SK-N-SH treated with all-trans-retinoic acid at 6 μM for 48 hours (cell line): Measurements from ENCODE around the gene SLC35F3.
A peak's percentile ranks its signal among the peaks of the same experiment; 100 is the strongest.

Experiments
- ATAC-seq: fragments of 200-7000 bp; cut with Tn5 transposase; 3 replicates; pipeline ENCODE4 v1.9.1; 2020; ENCODE audit warnings: mild to moderate bottlenecking, moderate library complexity
- ARNTL ChIP-seq: fragments of 450-650 bp; formaldehyde crosslinking; IDR thresholded peaks from 2 replicates; pipeline ENCODE4 v1.5.0; 2020; ENCODE audit warnings: low read depth, mild to moderate bottlenecking, moderate library complexity, borderline replicate concordance
- BACH2 ChIP-seq: fragments of 250-450 bp; sonication (Bioruptor Pico); IDR thresholded peaks from 2 replicates; pipeline ENCODE4 v1.9.0; 2021; ENCODE audit warnings: mild to moderate bottlenecking, borderline replicate concordance
- CSDC2 ChIP-seq: fragments of 250-450 bp; sonication (Bioruptor Pico); IDR thresholded peaks from 2 replicates; pipeline ENCODE4 v1.5.0; 2020; ENCODE audit warnings: mild to moderate bottlenecking, moderate library complexity
- GLIS3 ChIP-seq: fragments of 250-450 bp; sonication (Bioruptor Pico); IDR thresholded peaks from 2 replicates; pipeline ENCODE4 v1.5.0; 2020; ENCODE audit warnings: mild to moderate bottlenecking, moderate library complexity
- ISL1 ChIP-seq: fragments of 250-450 bp; sonication (Bioruptor Pico); IDR thresholded peaks from 2 replicates; pipeline ENCODE4 v2.1.2; 2022; ENCODE audit warnings: mild to moderate bottlenecking, moderate library complexity
- OSR1 ChIP-seq: fragments of 250-450 bp; sonication (Bioruptor Pico); IDR thresholded peaks from 2 replicates; pipeline ENCODE4 v1.8.0; 2022; ENCODE audit warnings: moderate library complexity, mild to moderate bottlenecking, inconsistent platforms
- PPARA ChIP-seq: fragments of 250-450 bp; sonication (Bioruptor Pico); IDR thresholded peaks from 2 replicates; pipeline ENCODE4 v1.5.0; 2020; ENCODE audit warnings: mild to moderate bottlenecking, borderline replicate concordance
- RARB ChIP-seq: fragments of 250-450 bp; sonication (Bioruptor Pico); IDR thresholded peaks from 2 replicates; pipeline ENCODE4 v1.8.0; 2021; ENCODE audit warnings: mild to moderate bottlenecking, moderate library complexity
- SNAI2 ChIP-seq: fragments of 250-450 bp; sonication (Bioruptor Pico); IDR thresholded peaks from 2 replicates; pipeline ENCODE4 v1.5.0; 2020; ENCODE audit warnings: mild to moderate bottlenecking, moderate library complexity
- TCF4 ChIP-seq: fragments of 250-450 bp; sonication (Bioruptor Pico); IDR thresholded peaks from 2 replicates; pipeline ENCODE4 v1.8.0; 2021; ENCODE audit warnings: mild to moderate bottlenecking, moderate library complexity, borderline replicate concordance
- ZC3H10 ChIP-seq: fragments of 250-450 bp; sonication (Bioruptor Pico); IDR thresholded peaks from 2 replicates; pipeline ENCODE4 v1.5.1; 2021; ENCODE audit warnings: mild to moderate bottlenecking, moderate library complexity
- ZFP3 ChIP-seq: fragments of 250-450 bp; sonication (Bioruptor Pico); IDR thresholded peaks from 2 replicates; pipeline ENCODE4 v1.5.0; 2020; ENCODE audit warnings: mild to moderate bottlenecking, moderate library complexity
- ZFP30 ChIP-seq: fragments of 450-650 bp; formaldehyde crosslinking; IDR thresholded peaks from 2 replicates; pipeline ENCODE4 v1.5.0; 2022; ENCODE audit warnings: mild to moderate bottlenecking, moderate library complexity
- ZNF565 ChIP-seq: fragments of 450-650 bp; formaldehyde crosslinking; conservative IDR thresholded peaks from 2 replicates; pipeline ENCODE4 v1.5.0; 2020; ENCODE audit warnings: low read depth, mild to moderate bottlenecking, moderate library complexity
- ZNF70 ChIP-seq: fragments of 450-650 bp; formaldehyde crosslinking; IDR thresholded peaks from 2 replicates; pipeline ENCODE4 v1.5.0; 2020; ENCODE audit warnings: mild to moderate bottlenecking, moderate library complexity
- ZNF8 ChIP-seq: fragments of 450-650 bp; formaldehyde crosslinking; IDR thresholded peaks from 2 replicates; pipeline ENCODE4 v1.5.0; 2020; ENCODE audit warnings: mild to moderate bottlenecking, moderate library complexity
- TF ChIP-seq, protein P1 (sequence below): fragments of 250-450 bp; sonication (Bioruptor Pico); IDR thresholded peaks from 2 replicates; pipeline ENCODE4 v1.5.0; 2020; ENCODE audit warnings: mild to moderate bottlenecking, moderate library complexity
- TF ChIP-seq, protein P2 (sequence below): fragments of 250-450 bp; sonication (Bioruptor Pico); IDR thresholded peaks from 2 replicates; pipeline ENCODE4 v1.8.0; 2020; ENCODE audit warnings: mild to moderate bottlenecking, moderate library complexity, borderline replicate concordance
- TF ChIP-seq, protein P3 (sequence below): fragments of 250-450 bp; sonication (Bioruptor Pico); IDR thresholded peaks from 2 replicates; pipeline ENCODE4 v1.5.1; 2021; ENCODE audit warnings: mild to moderate bottlenecking, moderate library complexity
- TF ChIP-seq, protein P4 (sequence below): fragments of 250-450 bp; sonication (Bioruptor Pico); IDR thresholded peaks from 2 replicates; pipeline ENCODE4 v1.5.1; 2020; ENCODE audit warnings: low read depth, mild to moderate bottlenecking, moderate library complexity
- TF ChIP-seq, protein P5 (sequence below): fragments of 250-450 bp; sonication (Bioruptor Pico); IDR thresholded peaks from 2 replicates; pipeline ENCODE4 v1.8.0; 2021; ENCODE audit warnings: low read depth, mild to moderate bottlenecking, moderate library complexity, borderline replicate concordance

The SLC35F3 gene

DNA sequence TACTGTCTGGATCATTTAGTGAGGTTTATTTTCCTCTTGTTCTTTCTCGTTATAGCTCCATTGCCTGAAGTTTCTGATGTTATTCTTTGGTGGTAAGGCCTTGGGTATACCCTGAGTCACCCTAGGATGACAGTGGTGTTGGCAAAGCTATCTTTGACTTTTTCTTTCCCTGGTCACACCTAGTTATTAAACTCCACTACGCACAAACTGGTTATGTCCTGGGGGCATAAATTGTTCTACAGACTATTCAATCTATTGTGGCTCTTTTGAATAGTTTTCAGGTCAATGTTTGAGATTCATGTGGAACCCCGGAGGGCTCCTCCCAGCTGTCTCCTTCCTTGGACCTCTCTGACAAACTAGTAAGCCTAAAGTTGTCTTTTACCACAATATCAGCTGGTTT, 157.7 kb downstream of the SLC35F3 start:
- TF ChIP-seq ZFP30 (CRISPR knock-in tag), result no peak
- TF ChIP-seq, protein P1, sequence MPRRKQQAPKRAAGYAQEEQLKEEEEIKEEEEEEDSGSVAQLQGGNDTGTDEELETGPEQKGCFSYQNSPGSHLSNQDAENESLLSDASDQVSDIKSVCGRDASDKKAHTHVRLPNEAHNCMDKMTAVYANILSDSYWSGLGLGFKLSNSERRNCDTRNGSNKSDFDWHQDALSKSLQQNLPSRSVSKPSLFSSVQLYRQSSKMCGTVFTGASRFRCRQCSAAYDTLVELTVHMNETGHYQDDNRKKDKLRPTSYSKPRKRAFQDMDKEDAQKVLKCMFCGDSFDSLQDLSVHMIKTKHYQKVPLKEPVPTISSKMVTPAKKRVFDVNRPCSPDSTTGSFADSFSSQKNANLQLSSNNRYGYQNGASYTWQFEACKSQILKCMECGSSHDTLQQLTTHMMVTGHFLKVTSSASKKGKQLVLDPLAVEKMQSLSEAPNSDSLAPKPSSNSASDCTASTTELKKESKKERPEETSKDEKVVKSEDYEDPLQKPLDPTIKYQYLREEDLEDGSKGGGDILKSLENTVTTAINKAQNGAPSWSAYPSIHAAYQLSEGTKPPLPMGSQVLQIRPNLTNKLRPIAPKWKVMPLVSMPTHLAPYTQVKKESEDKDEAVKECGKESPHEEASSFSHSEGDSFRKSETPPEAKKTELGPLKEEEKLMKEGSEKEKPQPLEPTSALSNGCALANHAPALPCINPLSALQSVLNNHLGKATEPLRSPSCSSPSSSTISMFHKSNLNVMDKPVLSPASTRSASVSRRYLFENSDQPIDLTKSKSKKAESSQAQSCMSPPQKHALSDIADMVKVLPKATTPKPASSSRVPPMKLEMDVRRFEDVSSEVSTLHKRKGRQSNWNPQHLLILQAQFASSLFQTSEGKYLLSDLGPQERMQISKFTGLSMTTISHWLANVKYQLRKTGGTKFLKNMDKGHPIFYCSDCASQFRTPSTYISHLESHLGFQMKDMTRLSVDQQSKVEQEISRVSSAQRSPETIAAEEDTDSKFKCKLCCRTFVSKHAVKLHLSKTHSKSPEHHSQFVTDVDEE (CRISPR knock-in tag), result no peak
- no peak for TF ChIP-seq ISL1 (CRISPR knock-in tag)
- TF ChIP-seq ZFP3 (CRISPR knock-in tag), result no peak
- no peak for TF ChIP-seq ZNF565 (CRISPR knock-in tag)

DNA sequence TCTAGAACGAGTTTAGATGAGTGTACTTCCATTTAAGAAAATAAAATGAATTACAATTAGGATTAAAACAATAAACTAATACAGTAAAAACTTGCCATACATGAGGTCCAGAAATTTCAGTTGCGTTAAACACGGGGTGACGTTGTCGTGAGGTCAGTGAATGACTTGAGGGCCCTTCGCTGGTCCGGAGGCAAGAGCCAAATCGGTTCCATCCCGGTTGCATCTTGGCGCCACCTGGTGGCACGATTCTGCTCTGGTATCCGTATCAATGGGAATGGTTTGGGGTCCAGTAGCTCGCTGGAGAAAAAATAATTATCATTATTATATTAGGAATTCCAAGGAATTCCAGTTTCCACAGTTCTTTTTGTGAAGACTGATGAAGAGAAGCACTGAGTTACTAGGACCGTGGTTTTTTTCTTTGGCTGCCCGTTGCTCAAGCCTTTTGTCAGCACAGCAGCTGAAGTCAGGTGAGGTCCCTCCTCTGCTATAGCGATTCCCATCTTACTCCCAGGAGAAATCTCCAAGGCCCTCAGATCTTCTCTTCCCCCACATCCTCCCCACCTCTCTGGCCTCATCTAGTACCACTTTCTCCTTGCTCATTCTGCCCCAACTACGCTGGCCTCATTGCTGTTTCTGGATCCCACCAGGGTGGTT, 161.4 kb downstream of the SLC35F3 start:
- peak; percentile 96 for ATAC-seq
- TF ChIP-seq ZC3H10 (CRISPR knock-in tag), result no peak
- no peak for TF ChIP-seq ARNTL (CRISPR knock-in tag)
- TF ChIP-seq BACH2, result no peak
- TF ChIP-seq ZNF70 (CRISPR knock-in tag), result no peak
- no peak for TF ChIP-seq ZFP3 (CRISPR knock-in tag)
- no peak for TF ChIP-seq ZFP30 (CRISPR knock-in tag)
- no peak for TF ChIP-seq TCF4 (CRISPR knock-in tag)
- TF ChIP-seq RARB (CRISPR knock-in tag), result no peak
- TF ChIP-seq, protein P1 (CRISPR knock-in tag), result no peak
- TF ChIP-seq, all 23 proteins: peak for 0

More for the DNA sequence above, 157.7 kb downstream of the SLC35F3 start:
- ATAC-seq, result no peak

DNA sequence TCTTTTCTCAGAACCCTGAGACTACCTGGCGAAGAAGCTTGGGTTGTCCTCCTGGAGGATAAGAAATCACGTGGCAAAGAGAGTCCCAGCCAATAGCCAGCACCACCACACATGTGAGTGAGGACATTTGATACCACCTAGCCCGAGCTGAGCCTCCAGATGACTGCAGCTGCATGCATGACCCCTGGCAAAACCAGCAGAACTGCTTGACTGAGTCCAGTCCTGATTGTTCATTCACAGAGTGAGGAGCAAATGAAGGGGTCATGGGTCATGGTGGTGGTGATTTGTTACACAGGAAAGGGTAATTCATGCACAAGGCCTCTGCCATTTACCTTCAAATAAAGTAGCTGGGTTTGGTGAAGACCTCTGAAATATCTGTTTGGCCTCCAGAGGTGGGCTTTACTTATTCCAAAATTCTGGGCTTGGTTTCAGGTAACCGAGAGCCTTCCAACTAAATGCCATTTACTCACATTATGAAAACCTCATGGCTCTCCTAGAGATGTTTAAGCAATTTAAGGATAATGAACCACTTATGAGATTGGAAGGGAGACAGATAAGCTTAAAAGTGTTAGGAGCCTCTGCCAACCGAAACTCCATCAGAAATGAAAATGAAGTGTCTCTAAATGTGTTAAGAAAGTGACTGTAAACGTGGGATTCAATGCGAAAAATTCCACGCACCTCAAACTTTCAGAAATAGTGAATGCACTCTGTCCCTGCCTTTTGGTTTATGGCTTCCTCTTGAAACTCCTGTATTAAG, 163.3 kb downstream of the SLC35F3 start:
- no peak for ATAC-seq
- TF ChIP-seq ZFP3 (CRISPR knock-in tag) (no peak), CSDC2 (CRISPR knock-in tag) (no peak), ZFP30 (CRISPR knock-in tag) (no peak), PPARA (CRISPR knock-in tag) (no peak), OSR1 (no peak), BACH2 (no peak), ZNF8 (CRISPR knock-in tag) (no peak), ARNTL (CRISPR knock-in tag) (no peak), SNAI2 (no peak), ZNF70 (CRISPR knock-in tag) (no peak), RARB (CRISPR knock-in tag) (no peak), ZNF565 (CRISPR knock-in tag) (no peak), ZC3H10 (CRISPR knock-in tag) (no peak)
- TF ChIP-seq, protein P2, sequence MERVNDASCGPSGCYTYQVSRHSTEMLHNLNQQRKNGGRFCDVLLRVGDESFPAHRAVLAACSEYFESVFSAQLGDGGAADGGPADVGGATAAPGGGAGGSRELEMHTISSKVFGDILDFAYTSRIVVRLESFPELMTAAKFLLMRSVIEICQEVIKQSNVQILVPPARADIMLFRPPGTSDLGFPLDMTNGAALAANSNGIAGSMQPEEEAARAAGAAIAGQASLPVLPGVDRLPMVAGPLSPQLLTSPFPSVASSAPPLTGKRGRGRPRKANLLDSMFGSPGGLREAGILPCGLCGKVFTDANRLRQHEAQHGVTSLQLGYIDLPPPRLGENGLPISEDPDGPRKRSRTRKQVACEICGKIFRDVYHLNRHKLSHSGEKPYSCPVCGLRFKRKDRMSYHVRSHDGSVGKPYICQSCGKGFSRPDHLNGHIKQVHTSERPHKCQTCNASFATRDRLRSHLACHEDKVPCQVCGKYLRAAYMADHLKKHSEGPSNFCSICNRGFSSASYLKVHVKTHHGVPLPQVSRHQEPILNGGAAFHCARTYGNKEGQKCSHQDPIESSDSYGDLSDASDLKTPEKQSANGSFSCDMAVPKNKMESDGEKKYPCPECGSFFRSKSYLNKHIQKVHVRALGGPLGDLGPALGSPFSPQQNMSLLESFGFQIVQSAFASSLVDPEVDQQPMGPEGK, result no peak

DNA sequence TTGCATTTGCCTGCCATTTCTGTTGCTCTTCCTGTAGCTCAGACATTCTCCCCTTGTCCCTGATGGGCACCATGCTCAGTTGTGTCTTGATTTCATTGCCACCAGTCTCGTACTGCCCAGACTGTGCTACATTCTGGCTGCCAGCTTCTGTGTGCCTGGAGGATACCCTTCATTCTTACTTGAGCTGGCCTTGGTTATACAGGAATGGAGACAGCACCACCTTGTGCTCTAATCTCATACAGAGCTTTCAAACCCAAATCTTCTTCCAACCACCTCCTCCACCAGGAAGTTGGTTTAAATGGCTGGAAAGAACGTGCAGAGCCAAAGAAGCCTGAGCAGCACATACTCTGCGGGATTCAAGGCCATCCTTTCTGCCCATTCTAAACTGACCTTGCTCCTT, 165.3 kb downstream of the SLC35F3 start:
- ATAC-seq, result 0 out of 3 replicates have a peak, but pooled peaks have one; percentile 18
- TF ChIP-seq GLIS3 (CRISPR knock-in tag), result no peak
- TF ChIP-seq, protein P3, sequence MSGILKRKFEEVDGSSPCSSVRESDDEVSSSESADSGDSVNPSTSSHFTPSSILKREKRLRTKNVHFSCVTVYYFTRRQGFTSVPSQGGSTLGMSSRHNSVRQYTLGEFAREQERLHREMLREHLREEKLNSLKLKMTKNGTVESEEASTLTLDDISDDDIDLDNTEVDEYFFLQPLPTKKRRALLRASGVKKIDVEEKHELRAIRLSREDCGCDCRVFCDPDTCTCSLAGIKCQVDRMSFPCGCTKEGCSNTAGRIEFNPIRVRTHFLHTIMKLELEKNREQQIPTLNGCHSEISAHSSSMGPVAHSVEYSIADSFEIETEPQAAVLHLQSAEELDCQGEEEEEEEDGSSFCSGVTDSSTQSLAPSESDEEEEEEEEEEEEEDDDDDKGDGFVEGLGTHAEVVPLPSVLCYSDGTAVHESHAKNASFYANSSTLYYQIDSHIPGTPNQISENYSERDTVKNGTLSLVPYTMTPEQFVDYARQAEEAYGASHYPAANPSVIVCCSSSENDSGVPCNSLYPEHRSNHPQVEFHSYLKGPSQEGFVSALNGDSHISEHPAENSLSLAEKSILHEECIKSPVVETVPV, result no peak
- TF ChIP-seq RARB (CRISPR knock-in tag), result no peak
- no peak for TF ChIP-seq BACH2
- TF ChIP-seq TCF4 (CRISPR knock-in tag), result no peak
- no peak for TF ChIP-seq ISL1 (CRISPR knock-in tag)
- TF ChIP-seq, protein P4, sequence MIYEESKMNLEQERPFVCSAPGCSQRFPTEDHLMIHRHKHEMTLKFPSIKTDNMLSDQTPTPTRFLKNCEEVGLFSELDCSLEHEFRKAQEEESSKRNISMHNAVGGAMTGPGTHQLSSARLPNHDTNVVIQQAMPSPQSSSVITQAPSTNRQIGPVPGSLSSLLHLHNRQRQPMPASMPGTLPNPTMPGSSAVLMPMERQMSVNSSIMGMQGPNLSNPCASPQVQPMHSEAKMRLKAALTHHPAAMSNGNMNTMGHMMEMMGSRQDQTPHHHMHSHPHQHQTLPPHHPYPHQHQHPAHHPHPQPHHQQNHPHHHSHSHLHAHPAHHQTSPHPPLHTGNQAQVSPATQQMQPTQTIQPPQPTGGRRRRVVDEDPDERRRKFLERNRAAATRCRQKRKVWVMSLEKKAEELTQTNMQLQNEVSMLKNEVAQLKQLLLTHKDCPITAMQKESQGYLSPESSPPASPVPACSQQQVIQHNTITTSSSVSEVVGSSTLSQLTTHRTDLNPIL (CRISPR knock-in tag), result no peak
- TF ChIP-seq, protein P5, sequence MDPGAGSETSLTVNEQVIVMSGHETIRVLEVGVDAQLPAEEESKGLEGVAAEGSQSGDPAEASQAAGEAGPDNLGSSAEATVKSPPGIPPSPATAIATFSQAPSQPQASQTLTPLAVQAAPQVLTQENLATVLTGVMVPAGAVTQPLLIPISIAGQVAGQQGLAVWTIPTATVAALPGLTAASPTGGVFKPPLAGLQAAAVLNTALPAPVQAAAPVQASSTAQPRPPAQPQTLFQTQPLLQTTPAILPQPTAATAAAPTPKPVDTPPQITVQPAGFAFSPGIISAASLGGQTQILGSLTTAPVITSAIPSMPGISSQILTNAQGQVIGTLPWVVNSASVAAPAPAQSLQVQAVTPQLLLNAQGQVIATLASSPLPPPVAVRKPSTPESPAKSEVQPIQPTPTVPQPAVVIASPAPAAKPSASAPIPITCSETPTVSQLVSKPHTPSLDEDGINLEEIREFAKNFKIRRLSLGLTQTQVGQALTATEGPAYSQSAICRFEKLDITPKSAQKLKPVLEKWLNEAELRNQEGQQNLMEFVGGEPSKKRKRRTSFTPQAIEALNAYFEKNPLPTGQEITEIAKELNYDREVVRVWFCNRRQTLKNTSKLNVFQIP (CRISPR knock-in tag), result no peak
- TF ChIP-seq ZNF8 (CRISPR knock-in tag), result no peak
- no peak for TF ChIP-seq ZFP3 (CRISPR knock-in tag)
- no peak for TF ChIP-seq SNAI2
- no peak for TF ChIP-seq ZNF70 (CRISPR knock-in tag)
- TF ChIP-seq ZFP30 (CRISPR knock-in tag), result no peak
- TF ChIP-seq ZC3H10 (CRISPR knock-in tag), result no peak
